HepG2 (cell line): ENCODE data around the gene KLF16. TPM values are rescaled to one million over a fixed set of nuclear protein-coding genes. Genes with fewer than 3 reads are reported as not detected.
A peak's percentile ranks its signal among the peaks of the same experiment; 100 is the strongest.

ENCODE experiments used
- ADNP ChIP-seq: sonication (generic); formaldehyde crosslinking; IDR thresholded peaks from 2 replicates; pipeline ENCODE4 v1.4.0; 2020; ENCODE audit warnings: missing genetic modification reagents
- DMAP1 ChIP-seq: IDR thresholded peaks from 2 replicates; pipeline ENCODE4 v1.6.1; 2016
- DNMT1 ChIP-seq: sonication (generic); formaldehyde crosslinking; IDR thresholded peaks from 2 replicates; pipeline ENCODE4 v1.5.1; 2020; ENCODE audit warnings: mild to moderate bottlenecking, missing genetic modification reagents
- FOXA1 ChIP-seq, 2 experiments: fragments of 450-650 bp in 1 of 2; sonication (generic) in 1 of 2; formaldehyde crosslinking in 1 of 2; IDR thresholded peaks; 2 replicates each; pipeline versions ENCODE4 v1.4.0 to v1.6.1; 2016 to 2020; ENCODE audit warnings: missing genetic modification reagents in 1 of 2
- GATAD1 ChIP-seq: IDR thresholded peaks from 2 replicates; pipeline ENCODE4 v1.6.1; 2016; ENCODE audit warnings: missing genetic modification reagents, missing compliant biosample characterization
- GPBP1L1 ChIP-seq: sonication (generic); formaldehyde crosslinking; IDR thresholded peaks from 2 replicates; pipeline ENCODE4 v1.5.0; 2020; ENCODE audit warnings: mild to moderate bottlenecking, missing genetic modification reagents
- GTF3A ChIP-seq: sonication (generic); formaldehyde crosslinking; conservative IDR thresholded peaks from 2 replicates; pipeline ENCODE4 v1.4.0; 2020; ENCODE audit warnings: mild to moderate bottlenecking, missing genetic modification reagents
- MXI1 ChIP-seq: IDR thresholded peaks from 3 replicates; pipeline ENCODE4 v1.6.1; 2012; ENCODE audit warnings: low read depth, low read length, inconsistent platforms, borderline replicate concordance
- PHF8 ChIP-seq: sonication (generic); formaldehyde crosslinking; IDR thresholded peaks from 2 replicates; pipeline ENCODE4 v1.5.0; 2020; ENCODE audit warnings: missing genetic modification reagents
- RBFOX2 ChIP-seq: fragments of 200-400 bp; formaldehyde crosslinking; IDR thresholded peaks from 2 replicates; pipeline ENCODE4 v1.6.1; 2017; ENCODE audit warnings: low read depth, mild to moderate bottlenecking, low read length
- SALL1 ChIP-seq: sonication (generic); formaldehyde crosslinking; IDR thresholded peaks from 2 replicates; pipeline ENCODE4 v1.8.0; 2022; ENCODE audit warnings: mild to moderate bottlenecking, missing genetic modification reagents
- TAF1 ChIP-seq: sonication (generic); formaldehyde crosslinking; IDR thresholded peaks from 2 replicates; pipeline ENCODE4 v1.4.0; 2020; ENCODE audit warnings: missing genetic modification reagents
- ZBTB10 ChIP-seq: sonication (generic); formaldehyde crosslinking; IDR thresholded peaks from 2 replicates; pipeline ENCODE4 v1.4.0; 2020; ENCODE audit warnings: missing genetic modification reagents, borderline replicate concordance
- ZFP41 ChIP-seq: sonication (generic); formaldehyde crosslinking; IDR thresholded peaks from 2 replicates; pipeline ENCODE4 v1.4.0; 2020; ENCODE audit warnings: mild to moderate bottlenecking, missing genetic modification reagents, borderline replicate concordance
- ZNF33A ChIP-seq: sonication (generic); formaldehyde crosslinking; IDR thresholded peaks from 2 replicates; pipeline ENCODE4 v1.5.1; 2020; ENCODE audit warnings: missing genetic modification reagents, mild to moderate bottlenecking, moderate library complexity, borderline replicate concordance
- polyA plus RNA-seq, 8 experiments: library from polyadenylated mRNA; depleted of rRNA in 3 of 8; stranded (reverse) in 7 of 8; unstranded in 1 of 8; fragments of >200 nt; fragmentation: Illumina TruSeq in 4 of 8; extraction: Trizol in 4 of 8; gene quantifications; 2 replicates each; pipeline versions ENCODE4 v1.2.1 to v1.2.3, GENCODE V29; 2011 to 2016; ENCODE audit warnings: low read depth in 4 of 8, missing spikeins in 1 of 8, mixed read lengths in 1 of 8; ENCODE audit not compliant: insufficient read depth in 1 of 8
- total RNA-seq, 5 experiments: library from RNA; depleted of rRNA; stranded (reverse); fragments of >200 nt; fragmentation: Illumina TruSeq; extraction: Trizol; gene quantifications; 2 replicates each; pipeline ENCODE4 v1.2.3, GENCODE V29; 2016; ENCODE audit warnings: low read depth in 1 of 5
- TF ChIP-seq, protein P1 (sequence below): sonication (generic); formaldehyde crosslinking; conservative IDR thresholded peaks from 2 replicates; pipeline ENCODE4 v1.4.0; 2020; ENCODE audit warnings: missing genetic modification reagents
- TF ChIP-seq, protein P2 (sequence below): sonication (generic); formaldehyde crosslinking; IDR thresholded peaks from 2 replicates; pipeline ENCODE4 v1.4.0; 2020; ENCODE audit warnings: missing genetic modification reagents
- TF ChIP-seq, protein P3 (sequence below): IDR thresholded peaks from 2 replicates; pipeline ENCODE4 v1.6.1; 2012; ENCODE audit warnings: inconsistent platforms

Gene KLF16
- total and polyA plus RNA-seq, 2 of the 13 experiments (the other 11 are each of a cell fraction or from before 2014, with no cell fraction given): 3.5 to 6.7 TPM

GRCh38 chr19:1847684-1848398 is 15.5 kb downstream of the KLF16 start (continued):
- TF ChIP-seq ZBTB10 (CRISPR knock-in tag) (no peak), DNMT1 (no peak), ZFP41 (CRISPR knock-in tag) (no peak), PHF8 (CRISPR knock-in tag) (peak; percentile 39; the same call in 1 of the 2 replicates), GTF3A (CRISPR knock-in tag) (no peak), ZNF33A (CRISPR knock-in tag) (0 out of 2 replicates have a peak, but pooled peaks have one; percentile 63), GATAD1 (peak; percentile 60), DMAP1 (CRISPR knock-in tag) (peak; percentile 19; the same call in 1 of the 2 replicates), GPBP1L1 (CRISPR knock-in tag) (no peak), ADNP (CRISPR knock-in tag) (no peak), FOXA1 (IDR thresholded peaks at IDR 0.05) (no peak), FOXA1 (CRISPR knock-in tag; IDR thresholded peaks at IDR 0.05) (no peak), MXI1 (peak; percentile 77; the same call in 2 of the 3 replicates), RBFOX2 (peak; percentile 80; the same call in 1 of the 2 replicates), SALL1 (CRISPR knock-in tag) (peak; percentile 40; the same call in 1 of the 2 replicates), TAF1 (CRISPR knock-in tag) (peak; percentile 34; the same call in 1 of the 2 replicates)
- TF ChIP-seq, protein P1, sequence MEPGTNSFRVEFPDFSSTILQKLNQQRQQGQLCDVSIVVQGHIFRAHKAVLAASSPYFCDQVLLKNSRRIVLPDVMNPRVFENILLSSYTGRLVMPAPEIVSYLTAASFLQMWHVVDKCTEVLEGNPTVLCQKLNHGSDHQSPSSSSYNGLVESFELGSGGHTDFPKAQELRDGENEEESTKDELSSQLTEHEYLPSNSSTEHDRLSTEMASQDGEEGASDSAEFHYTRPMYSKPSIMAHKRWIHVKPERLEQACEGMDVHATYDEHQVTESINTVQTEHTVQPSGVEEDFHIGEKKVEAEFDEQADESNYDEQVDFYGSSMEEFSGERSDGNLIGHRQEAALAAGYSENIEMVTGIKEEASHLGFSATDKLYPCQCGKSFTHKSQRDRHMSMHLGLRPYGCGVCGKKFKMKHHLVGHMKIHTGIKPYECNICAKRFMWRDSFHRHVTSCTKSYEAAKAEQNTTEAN: no peak
- TF ChIP-seq, protein P2, sequence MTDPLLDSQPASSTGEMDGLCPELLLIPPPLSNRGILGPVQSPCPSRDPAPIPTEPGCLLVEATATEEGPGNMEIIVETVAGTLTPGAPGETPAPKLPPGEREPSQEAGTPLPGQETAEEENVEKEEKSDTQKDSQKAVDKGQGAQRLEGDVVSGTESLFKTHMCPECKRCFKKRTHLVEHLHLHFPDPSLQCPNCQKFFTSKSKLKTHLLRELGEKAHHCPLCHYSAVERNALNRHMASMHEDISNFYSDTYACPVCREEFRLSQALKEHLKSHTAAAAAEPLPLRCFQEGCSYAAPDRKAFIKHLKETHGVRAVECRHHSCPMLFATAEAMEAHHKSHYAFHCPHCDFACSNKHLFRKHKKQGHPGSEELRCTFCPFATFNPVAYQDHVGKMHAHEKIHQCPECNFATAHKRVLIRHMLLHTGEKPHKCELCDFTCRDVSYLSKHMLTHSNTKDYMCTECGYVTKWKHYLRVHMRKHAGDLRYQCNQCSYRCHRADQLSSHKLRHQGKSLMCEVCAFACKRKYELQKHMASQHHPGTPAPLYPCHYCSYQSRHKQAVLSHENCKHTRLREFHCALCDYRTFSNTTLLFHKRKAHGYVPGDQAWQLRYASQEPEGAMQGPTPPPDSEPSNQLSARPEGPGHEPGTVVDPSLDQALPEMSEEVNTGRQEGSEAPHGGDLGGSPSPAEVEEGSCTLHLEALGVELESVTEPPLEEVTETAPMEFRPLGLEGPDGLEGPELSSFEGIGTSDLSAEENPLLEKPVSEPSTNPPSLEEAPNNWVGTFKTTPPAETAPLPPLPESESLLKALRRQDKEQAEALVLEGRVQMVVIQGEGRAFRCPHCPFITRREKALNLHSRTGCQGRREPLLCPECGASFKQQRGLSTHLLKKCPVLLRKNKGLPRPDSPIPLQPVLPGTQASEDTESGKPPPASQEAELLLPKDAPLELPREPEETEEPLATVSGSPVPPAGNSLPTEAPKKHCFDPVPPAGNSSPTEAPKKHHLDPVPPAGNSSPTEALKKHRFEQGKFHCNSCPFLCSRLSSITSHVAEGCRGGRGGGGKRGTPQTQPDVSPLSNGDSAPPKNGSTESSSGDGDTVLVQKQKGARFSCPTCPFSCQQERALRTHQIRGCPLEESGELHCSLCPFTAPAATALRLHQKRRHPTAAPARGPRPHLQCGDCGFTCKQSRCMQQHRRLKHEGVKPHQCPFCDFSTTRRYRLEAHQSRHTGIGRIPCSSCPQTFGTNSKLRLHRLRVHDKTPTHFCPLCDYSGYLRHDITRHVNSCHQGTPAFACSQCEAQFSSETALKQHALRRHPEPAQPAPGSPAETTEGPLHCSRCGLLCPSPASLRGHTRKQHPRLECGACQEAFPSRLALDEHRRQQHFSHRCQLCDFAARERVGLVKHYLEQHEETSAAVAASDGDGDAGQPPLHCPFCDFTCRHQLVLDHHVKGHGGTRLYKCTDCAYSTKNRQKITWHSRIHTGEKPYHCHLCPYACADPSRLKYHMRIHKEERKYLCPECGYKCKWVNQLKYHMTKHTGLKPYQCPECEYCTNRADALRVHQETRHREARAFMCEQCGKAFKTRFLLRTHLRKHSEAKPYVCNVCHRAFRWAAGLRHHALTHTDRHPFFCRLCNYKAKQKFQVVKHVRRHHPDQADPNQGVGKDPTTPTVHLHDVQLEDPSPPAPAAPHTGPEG (CRISPR knock-in tag): no peak
- TF ChIP-seq, protein P3, sequence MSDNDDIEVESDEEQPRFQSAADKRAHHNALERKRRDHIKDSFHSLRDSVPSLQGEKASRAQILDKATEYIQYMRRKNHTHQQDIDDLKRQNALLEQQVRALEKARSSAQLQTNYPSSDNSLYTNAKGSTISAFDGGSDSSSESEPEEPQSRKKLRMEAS: peak; percentile 57
